Calu3 (cell line): ENCODE measurements around the gene ADAMTS17. TPM values are rescaled to one million over a fixed set of nuclear protein-coding genes. Genes with fewer than 3 reads are reported as not detected.

ENCODE experiments used
- BruUV-seq: library from RNA; stranded (reverse); fragments of 400-500 nt; replicated peaks from 2 replicates; lab custom pipeline; 2021; lab: Mats Ljungman, UMichigan
- CTCF ChIA-PET: fragments of 300-600 bp; sonication (Branson Sonifier 250); formaldehyde crosslinking; loops from one replicate; lab custom pipeline; 2022; ENCODE audit warnings: antibody characterized with exemption; lab: Charles Lee
- DNase-seq: peaks from one replicate; pipeline ENCODE4 v3.0.0; 2022
- H3K27ac Mint-ChIP-seq: one replicate; pipeline ENCODE4 v1.8.0; 2022; ENCODE audit warnings: mixed read lengths; ENCODE audit not compliant: unreplicated experiment
- H3K27me3 Mint-ChIP-seq: one replicate; pipeline ENCODE4 v1.8.0; 2022; ENCODE audit warnings: mixed read lengths; ENCODE audit not compliant: unreplicated experiment
- H3K36me3 Mint-ChIP-seq: one replicate; pipeline ENCODE4 v1.8.0; 2022; ENCODE audit warnings: mild to moderate bottlenecking, moderate library complexity, mixed read lengths; ENCODE audit not compliant: insufficient read depth, unreplicated experiment
- H3K4me1 Mint-ChIP-seq: one replicate; pipeline ENCODE4 v1.8.0; 2022; ENCODE audit warnings: mild to moderate bottlenecking, low read depth, mixed read lengths; ENCODE audit not compliant: unreplicated experiment
- H3K4me3 Mint-ChIP-seq: one replicate; pipeline ENCODE4 v1.8.0; 2022; ENCODE audit warnings: mild to moderate bottlenecking, low read depth, moderate library complexity, mixed read lengths; ENCODE audit not compliant: unreplicated experiment
- H3K9me3 Mint-ChIP-seq: one replicate; pipeline ENCODE4 v1.8.0; 2022; ENCODE audit warnings: low read depth, mixed read lengths; ENCODE audit not compliant: unreplicated experiment
- intact Hi-C: fragments of 100-400 bp; cut with micrococcal nuclease; formaldehyde crosslinking; loops from one replicate; pipeline ENCODE4 v1.10.0; 2022; ENCODE audit not compliant: unreplicated experiment
- total RNA-seq: library from RNA; stranded (reverse); gene quantifications from 2 replicates; pipeline ENCODE4 v1.2.3, GENCODE V29; 2022
- TF ChIP-seq, protein P1 (sequence below): fragments of 200-600 bp; IDR thresholded peaks from one replicate; pipeline ENCODE4 v1.8.0; 2022; ENCODE audit warnings: antibody characterized with exemption; ENCODE audit not compliant: unreplicated experiment

ADAMTS17 gene
- total RNA-seq, 1 experiment from 2014 or later = 3.5 TPM

DNA sequence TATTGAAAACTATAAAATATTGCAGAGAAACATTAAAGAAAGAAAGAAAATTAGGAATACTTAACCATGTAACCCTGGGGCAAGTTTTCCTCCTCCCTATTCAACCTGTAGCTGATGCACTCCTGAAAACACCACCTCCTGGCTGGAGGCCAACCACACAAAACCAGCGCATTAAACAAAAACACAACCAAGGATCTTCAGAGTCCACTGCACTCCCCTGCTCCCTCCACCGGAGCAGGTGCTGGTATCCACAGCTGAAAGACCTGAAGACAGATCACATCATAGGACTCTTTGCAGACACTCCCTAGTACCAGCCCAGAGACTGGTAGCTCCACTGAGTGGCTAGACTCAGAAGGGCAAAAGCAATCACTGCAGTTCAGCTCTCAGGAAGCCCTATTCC, 13.6 kb upstream of the ADAMTS17 start:
- Mint-ChIP-seq H3K36me3 (peaks cover 4% of the 10 kb centered on the region), H3K4me1 (peaks cover 6% of the 10 kb centered on the region), H3K4me3 (no peak overlapping the region), H3K9me3 (no peaks in the 10 kb centered on the region), H3K27ac (no peak overlapping the region), H3K27me3 (peaks cover 56% of the 10 kb centered on the region)
- CTCF ChIA-PET = interaction anchor here (1.0 kb wide), 1 partner anchor 24 kb away, joined by 3 read pairs; no protein-coding TSS in a partner anchor
- TF ChIP-seq, protein P1, sequence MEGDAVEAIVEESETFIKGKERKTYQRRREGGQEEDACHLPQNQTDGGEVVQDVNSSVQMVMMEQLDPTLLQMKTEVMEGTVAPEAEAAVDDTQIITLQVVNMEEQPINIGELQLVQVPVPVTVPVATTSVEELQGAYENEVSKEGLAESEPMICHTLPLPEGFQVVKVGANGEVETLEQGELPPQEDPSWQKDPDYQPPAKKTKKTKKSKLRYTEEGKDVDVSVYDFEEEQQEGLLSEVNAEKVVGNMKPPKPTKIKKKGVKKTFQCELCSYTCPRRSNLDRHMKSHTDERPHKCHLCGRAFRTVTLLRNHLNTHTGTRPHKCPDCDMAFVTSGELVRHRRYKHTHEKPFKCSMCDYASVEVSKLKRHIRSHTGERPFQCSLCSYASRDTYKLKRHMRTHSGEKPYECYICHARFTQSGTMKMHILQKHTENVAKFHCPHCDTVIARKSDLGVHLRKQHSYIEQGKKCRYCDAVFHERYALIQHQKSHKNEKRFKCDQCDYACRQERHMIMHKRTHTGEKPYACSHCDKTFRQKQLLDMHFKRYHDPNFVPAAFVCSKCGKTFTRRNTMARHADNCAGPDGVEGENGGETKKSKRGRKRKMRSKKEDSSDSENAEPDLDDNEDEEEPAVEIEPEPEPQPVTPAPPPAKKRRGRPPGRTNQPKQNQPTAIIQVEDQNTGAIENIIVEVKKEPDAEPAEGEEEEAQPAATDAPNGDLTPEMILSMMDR = no peak
- DNase-seq = no peak
- intact Hi-C loops = no loop called here
- BruUV-seq = no TSS peak

DNA sequence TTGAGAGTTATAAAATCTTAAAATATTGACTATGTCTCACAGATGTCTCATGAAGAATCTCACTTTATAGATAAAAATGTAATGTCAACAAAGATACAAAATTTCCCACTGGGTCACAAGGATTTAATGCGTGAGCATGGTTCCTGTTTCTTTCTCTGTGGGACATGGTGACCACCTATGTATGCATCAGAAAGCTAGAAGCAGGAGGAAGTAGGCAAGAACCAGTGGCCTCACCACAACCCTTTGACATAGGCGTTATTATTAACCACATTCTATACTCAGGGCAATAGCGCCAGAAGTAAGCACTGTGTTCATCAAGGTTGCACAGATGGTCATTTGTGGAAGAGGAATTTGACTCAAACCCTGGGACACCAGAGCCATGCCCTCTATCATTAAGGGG, 11.7 kb upstream of the ADAMTS17 start:
- CTCF ChIA-PET = no interaction called here
- H3K36me3 Mint-ChIP-seq = peaks cover 14% of the 10 kb centered on the region
- no TSS peak for BruUV-seq

DNA sequence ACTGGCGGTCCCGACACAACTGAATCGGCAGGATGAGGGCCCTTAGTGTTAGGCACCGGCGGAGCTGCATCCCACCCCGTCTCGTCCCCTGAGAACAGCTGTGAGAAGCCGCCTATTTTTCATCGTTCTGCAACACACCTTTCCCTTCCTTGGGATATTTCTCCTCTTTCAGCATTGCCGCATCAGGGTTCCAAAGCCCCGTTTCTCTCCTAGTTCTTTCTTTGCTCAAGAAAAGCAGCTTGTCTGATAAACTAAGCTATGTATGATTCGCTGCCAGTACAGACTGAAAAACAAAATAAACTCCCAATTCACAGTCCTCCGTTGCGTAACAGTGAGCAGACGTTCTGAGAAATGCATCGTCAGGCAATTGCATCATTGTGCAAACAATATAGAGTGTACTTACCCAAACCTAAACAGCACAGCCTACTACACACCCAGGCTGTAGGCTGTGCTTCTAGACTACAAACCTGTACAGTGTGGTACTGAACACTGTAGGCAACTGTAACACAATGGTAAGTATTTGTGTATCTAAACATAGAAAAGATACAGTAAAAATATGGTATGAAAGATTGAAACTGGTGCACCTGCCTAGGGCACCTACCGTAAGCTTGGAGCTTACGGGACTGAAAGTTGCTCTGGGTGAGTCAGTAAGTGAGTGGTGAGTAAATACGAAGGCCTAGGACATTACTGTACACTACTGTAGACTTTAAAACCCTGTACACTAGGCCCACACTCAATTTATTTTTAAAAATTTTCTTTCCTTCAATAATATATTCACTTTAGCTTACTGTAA, 8.9 kb upstream of the ADAMTS17 start:
- CTCF ChIA-PET = interaction anchor here (0.6 to 3.0 kb wide), 17 partner anchors 8 to 658 kb away, joined by 3 to 42 read pairs (median 5); partner anchors contain the start of genes ADAMTS17, ASB7, LINS1 and LYSMD4
- DNase-seq = peak; percentile 45
- intact Hi-C loops = loop anchor here (1.0 to 5.0 kb wide), 3 partner anchors 33 to 657 kb away; no protein-coding TSS in a partner anchor
- TF ChIP-seq, protein P1 = no peak
- no TSS peak for BruUV-seq
- Mint-ChIP-seq H3K27me3 (peaks cover 22% of the 10 kb centered on the region), H3K4me1 (peaks cover 20% of the 10 kb centered on the region), H3K9me3 (no peaks in the 10 kb centered on the region), H3K4me3 (peak overlapping the region; percentile 94), H3K36me3 (peaks cover 14% of the 10 kb centered on the region), H3K27ac (peak overlapping the region; percentile 89)

More for the DNA sequence above, 11.7 kb upstream of the ADAMTS17 start:
- Mint-ChIP-seq H3K27ac (no peak overlapping the region), H3K27me3 (peaks cover 37% of the 10 kb centered on the region), H3K9me3 (no peaks in the 10 kb centered on the region), H3K4me1 (peaks cover 15% of the 10 kb centered on the region), H3K4me3 (no peak overlapping the region)
- DNase-seq = no peak
- intact Hi-C loops = loop anchor here (5.0 kb wide), 1 partner anchor 654 kb away; no protein-coding TSS in a partner anchor
- TF ChIP-seq, protein P1 = no peak

DNA sequence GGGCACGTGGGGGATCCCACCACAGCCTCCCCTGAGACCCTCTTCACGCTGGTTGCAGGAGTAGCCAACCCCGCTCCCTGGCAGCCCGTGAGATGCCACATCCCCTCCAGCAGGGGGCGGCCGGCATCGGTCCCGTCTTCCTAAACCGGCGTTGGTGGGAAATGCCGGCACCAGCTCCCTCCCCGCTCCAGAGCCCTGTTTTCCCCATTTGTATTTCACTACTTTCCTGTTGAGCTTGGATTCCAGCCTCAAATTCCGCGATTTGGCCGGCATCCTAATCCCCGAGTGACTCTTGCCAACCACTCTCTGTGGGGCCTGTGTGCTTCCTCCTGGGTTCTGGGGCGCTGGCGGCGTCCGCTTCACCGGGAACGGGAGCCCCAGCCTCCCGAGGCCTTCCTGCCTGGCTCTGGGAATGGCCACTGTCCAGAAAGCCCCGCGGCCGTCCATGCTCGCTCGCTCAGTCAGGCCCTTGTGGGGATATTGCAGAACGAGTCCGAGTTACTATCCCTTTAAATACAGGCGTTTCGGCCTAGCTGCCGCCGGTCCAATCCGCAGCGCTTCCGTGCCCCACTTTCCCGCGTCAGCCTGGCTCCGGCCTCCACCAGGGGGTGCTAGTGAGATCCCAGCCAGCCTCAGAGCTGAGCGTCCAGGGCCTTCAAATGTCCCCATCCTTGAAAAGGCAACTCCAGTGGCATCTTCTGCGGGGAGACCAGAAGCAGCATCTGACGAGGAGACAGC, 8.1 kb upstream of the ADAMTS17 start:
- H3K27ac Mint-ChIP-seq = peak overlapping the region; percentile 89
- TSS peak; percentile 41 for BruUV-seq
- CTCF ChIA-PET = interaction anchor here (0.6 to 3.0 kb wide), 17 partner anchors 8 to 1379 kb away, joined by 3 to 42 read pairs (median 5); partner anchors contain the start of genes ADAMTS17, ASB7, LINS1 and LYSMD4

More for the DNA sequence above, 8.1 kb upstream of the ADAMTS17 start:
- Mint-ChIP-seq H3K4me1 (peaks cover 22% of the 10 kb centered on the region), H3K9me3 (no peaks in the 10 kb centered on the region), H3K27me3 (peaks cover 22% of the 10 kb centered on the region), H3K36me3 (peaks cover 14% of the 10 kb centered on the region), H3K4me3 (peak overlapping the region; percentile 94)
- peak; percentile 98 for DNase-seq
- intact Hi-C loops = loop anchor here (1.0 to 10.0 kb wide), 4 partner anchors 33 to 1075 kb away; no protein-coding TSS in a partner anchor
- TF ChIP-seq, protein P1 = peak; percentile 70
